B cell (primary cell): Measurements from ENCODE around the gene SCO2. TPM values are rescaled to one million over a fixed set of nuclear protein-coding genes. Genes with fewer than 3 reads are reported as not detected.

Source experiments
- ATAC-seq: fragments of 200-7000 bp; cut with Tn5 transposase; one replicate; pipeline ENCODE4 v1.10.0; 2021; ENCODE audit warnings: low read depth, mild to moderate bottlenecking, moderate number of reproducible peaks, moderate library complexity
- CTCF ChIA-PET: fragments of 350-600 bp; sonication (Branson Sonifier 250); formaldehyde crosslinking; loops from one replicate; lab custom pipeline; 2021; ENCODE audit warnings: antibody characterized with exemption, inconsistent platforms; lab: Charles Lee
- POLR2A ChIA-PET: fragments of 350-600 bp; sonication (Branson Sonifier 250); formaldehyde crosslinking; loops from one replicate; lab custom pipeline; 2021; ENCODE audit warnings: antibody characterized with exemption; lab: Charles Lee
- DNase-seq: peaks from one replicate; pipeline ENCODE4 v3.0.0; 2013
- H2AFZ ChIP-seq: 2 replicates; pipeline ENCODE4 v1.6.1; 2012; ENCODE audit warnings: mild to moderate bottlenecking, low read depth, low read length; ENCODE audit not compliant: insufficient read depth, poor library complexity, severe bottlenecking
- H3K27ac ChIP-seq, 2 donors: 1 replicate in 1 of 2; 2 replicates in 1 of 2; pipeline ENCODE4 v1.5.1; 2012 to 2013; ENCODE audit warnings: low read length in 2 of 2, mild to moderate bottlenecking in 2 of 2, moderate library complexity in 1 of 2
- H3K27me3 ChIP-seq, 4 experiments: fragments of 200-600 bp in 1 of 4; sonication (generic) in 1 of 4; replicated peaks in 1 of 4; 1 replicate in 2 of 4; 2 replicates in 2 of 4; pipeline versions ENCODE4 v1.6.1 to v1.7.0; 2013 to 2016; ENCODE audit warnings: low read length in 3 of 4, mild to moderate bottlenecking in 2 of 4, mixed read lengths in 1 of 4, moderate library complexity in 1 of 4; ENCODE audit not compliant: insufficient read depth in 4 of 4, control insufficient read depth in 3 of 4; ENCODE audit errors: control extremely low read depth in 1 of 4
- H3K36me3 ChIP-seq, 2 experiments: replicated peaks in 1 of 2; 1 replicate in 1 of 2; 2 replicates in 1 of 2; pipeline versions ENCODE4 v1.6.1 to v1.7.1; 2013; ENCODE audit warnings: low read length in 1 of 2; ENCODE audit not compliant: insufficient read depth in 2 of 2, control insufficient read depth in 1 of 2; ENCODE audit errors: control extremely low read depth in 1 of 2, extremely low read depth in 1 of 2
- H3K4me1 ChIP-seq, 2 donors: fragments of 200-600 bp in 1 of 2; sonication (generic) in 1 of 2; 1 replicate in 1 of 2; 2 replicates in 1 of 2; pipeline versions ENCODE4 v1.5.1 to v1.6.1; 2013 to 2017; ENCODE audit warnings: low read length in 2 of 2; ENCODE audit not compliant: control insufficient read depth in 2 of 2, insufficient read depth in 2 of 2
- H3K4me2 ChIP-seq: replicated peaks from 2 replicates; pipeline ENCODE3; 2012; ENCODE audit warnings: mild to moderate bottlenecking, low read depth, low read length; ENCODE audit not compliant: poor library complexity, severe bottlenecking
- H3K4me3 ChIP-seq, 5 experiments: fragments of 200-600 bp in 1 of 5; sonication (generic) in 1 of 5; 1 replicate in 3 of 5; 2 replicates in 2 of 5; pipeline versions ENCODE4 v1.5.1 to v1.7.0; 2011 to 2016; ENCODE audit warnings: low read length in 4 of 5, mild to moderate bottlenecking in 4 of 5, low read depth in 2 of 5, control low read depth in 1 of 5, moderate library complexity in 1 of 5; ENCODE audit not compliant: insufficient read depth in 1 of 5; ENCODE audit errors: control extremely low read depth in 1 of 5, extremely low read depth in 1 of 5
- H3K79me2 ChIP-seq: fragments of 200-600 bp; sonication (generic); one replicate; pipeline ENCODE4 v1.6.0; 2016; ENCODE audit warnings: low read length; ENCODE audit not compliant: control insufficient read depth, insufficient read depth
- H3K9ac ChIP-seq: fragments of 200-600 bp; sonication (generic); 2 replicates; pipeline ENCODE4 v1.6.1; 2017; ENCODE audit warnings: mild to moderate bottlenecking, low read length, moderate library complexity
- H3K9me3 ChIP-seq, 3 donors: one replicate each; pipeline versions ENCODE4 v1.6.1 to v1.7.1; 2013; ENCODE audit warnings: low read length in 2 of 3; ENCODE audit not compliant: control insufficient read depth in 2 of 3, insufficient read depth in 1 of 3; ENCODE audit errors: control extremely low read depth in 1 of 3
- H4K20me1 ChIP-seq: 2 replicates; pipeline ENCODE4 v1.6.0; 2012; ENCODE audit warnings: mild to moderate bottlenecking, low read length; ENCODE audit not compliant: insufficient read depth, control insufficient read depth, poor library complexity, severe bottlenecking
- H3K27ac Mint-ChIP-seq: one replicate; pipeline ENCODE4 v1.8.0; 2021; ENCODE audit warnings: mixed read lengths
- H3K27me3 Mint-ChIP-seq: one replicate; pipeline ENCODE4 v1.8.0; 2021; ENCODE audit warnings: mixed read lengths
- H3K4me1 Mint-ChIP-seq: one replicate; pipeline ENCODE4 v1.8.0; 2021; ENCODE audit warnings: mixed read lengths
- H3K4me3 Mint-ChIP-seq: one replicate; pipeline ENCODE4 v1.8.0; 2021; ENCODE audit warnings: mixed read lengths
- H3K9me3 Mint-ChIP-seq: one replicate; pipeline ENCODE4 v1.8.0; 2022; ENCODE audit warnings: mixed read lengths; ENCODE audit not compliant: insufficient read depth
- CTCF ChIP-seq: fragments of 200-600 bp; IDR thresholded peaks from one replicate; pipeline ENCODE4 v1.8.0; 2022; ENCODE audit warnings: antibody characterized with exemption, mild to moderate bottlenecking
- EZH2 ChIP-seq: IDR thresholded peaks from 2 replicates; pipeline ENCODE4 v1.6.1; 2012; ENCODE audit warnings: borderline replicate concordance, low read depth, mild to moderate bottlenecking, moderate library complexity, low read length; ENCODE audit not compliant: insufficient read depth, poor library complexity, severe bottlenecking
- WGBS: methylation state at CpG from one replicate; pipeline ENCODE4 v1.1.5; 2013; ENCODE audit warnings: missing lambda C conversion rate; ENCODE audit not compliant: insufficient coverage; 5-methylcytosine and 5-hydroxymethylcytosine counted together
- intact Hi-C: fragments of 100-400 bp; cut with micrococcal nuclease; formaldehyde crosslinking; loops from one replicate; pipeline ENCODE4 v1.10.0; 2022
- polyA plus RNA-seq: library from polyadenylated mRNA; depleted of rRNA; stranded (reverse); fragments of >200 nt; gene quantifications from 2 replicates; pipeline ENCODE4 v1.2.3, GENCODE V29; 2012
- total RNA-seq, 2 donors: library from RNA; stranded (reverse); fragments of 120-200 nt in 1 of 2; gene quantifications; 1 replicate in 1 of 2; 2 replicates in 1 of 2; pipeline versions ENCODE4 v1.2.3 to v1.2.4, GENCODE V29; 2013 to 2022

SCO2 gene
- total and polyA plus RNA-seq, 2 donors (not counting 1 experiment from before 2014, with no cell fraction given), result 1.1 to 14.2 TPM

- no peak for TF ChIP-seq EZH2
- TF ChIP-seq CTCF, result no peak
- H3K4me2 ChIP-seq, result peak overlapping the region; percentile 98
- H3K9me3 Mint-ChIP-seq, result no peaks in the 10 kb centered on the region
- H3K4me3 Mint-ChIP-seq, result peak overlapping the region; percentile 86
- peak overlapping the region; percentile 89 for H3K9ac ChIP-seq
- peak overlapping the region; percentile 83 to 90 for H3K27ac ChIP-seq
- no peak for ATAC-seq
- H2AFZ ChIP-seq, result peak overlapping the region; percentile 78
- peaks cover 39% of the 10 kb centered on the region for H3K79me2 ChIP-seq
- H3K36me3 ChIP-seq, result peaks cover 0 to 17% of the 10 kb centered on the region in 2 experiments
- ChIA-PET POLR2A (interaction anchor here (0.6 to 5.4 kb wide), 11 partner anchors 14 to 377 kb away, joined by 3 to 104 read pairs (median 4); partner anchors contain the start of genes KLHDC7B, LMF2, NCAPH2 and SYCE3), CTCF (interaction anchor here (0.7 to 5.5 kb wide), 10 partner anchors 12 to 285 kb away, joined by 3 to 81 read pairs (median 4); partner anchors contain the start of genes KLHDC7B and SYCE3)
- H3K4me3 ChIP-seq, result peak overlapping the region; percentile 14 to 76 (median 69)
- WGBS, result 27% methylated on average over 27 of the region's 29 CpGs
- peaks cover 0 to 9% (median 0%) of the 10 kb centered on the region in 3 donors for H3K9me3 ChIP-seq
- peak overlapping the region; percentile 91 for H3K27ac Mint-ChIP-seq
- intact Hi-C loops, result loop anchor here (1.0 to 5.0 kb wide), 3 partner anchors 18 to 55 kb away; partner anchors contain the start of genes KLHDC7B and SYCE3
- no peaks in the 10 kb centered on the region for H3K27me3 ChIP-seq
- peak; percentile 73 for DNase-seq
- peaks cover 27% of the 10 kb centered on the region for H4K20me1 ChIP-seq
- no peaks in the 10 kb centered on the region for H3K27me3 Mint-ChIP-seq
- H3K4me1 ChIP-seq, result peaks cover 17 to 56% of the 10 kb centered on the region in 2 donors
- H3K4me1 Mint-ChIP-seq, result peaks cover 34% of the 10 kb centered on the region
Measured at GRCh38 chr22:50526834-50527801, 1.7 kb upstream of the SCO2 start.
